Naive B cell (primary cell): Measurements from ENCODE around the gene PTPN13. TPM values are rescaled to one million over a fixed set of nuclear protein-coding genes. Genes with fewer than 3 reads are reported as not detected.

ENCODE experiments used
- ATAC-seq, 2 donors: fragments of 150-1000 bp; cut with Tn5 transposase; 2 replicates each; pipeline ENCODE4 v1.10.0; 2021; ENCODE audit warnings: low read depth in 2 of 2, mild to moderate bottlenecking in 2 of 2, moderate library complexity in 2 of 2
- DNase-seq: peaks from one replicate; pipeline ENCODE4 v3.0.0; 2022
- H3K27ac Mint-ChIP-seq, 6 donors: one replicate each; pipeline ENCODE4 v1.8.0; 2020 to 2022; ENCODE audit warnings: mild to moderate bottlenecking in 6 of 6, mixed read lengths in 6 of 6, moderate library complexity in 5 of 6, inconsistent platforms in 2 of 6
- H3K27me3 Mint-ChIP-seq, 3 donors: one replicate each; pipeline ENCODE4 v1.8.0; 2021 to 2022; ENCODE audit warnings: mixed read lengths in 3 of 3, mild to moderate bottlenecking in 1 of 3
- H3K36me3 Mint-ChIP-seq, 2 donors: one replicate each; pipeline ENCODE4 v1.8.0; 2020 to 2022; ENCODE audit warnings: mixed read lengths in 2 of 2, inconsistent platforms in 1 of 2, mild to moderate bottlenecking in 1 of 2
- H3K4me1 Mint-ChIP-seq, 3 donors: one replicate each; pipeline ENCODE4 v1.8.0; 2020 to 2022; ENCODE audit warnings: mixed read lengths in 3 of 3, inconsistent platforms in 1 of 3, mild to moderate bottlenecking in 1 of 3, moderate library complexity in 1 of 3
- H3K4me3 Mint-ChIP-seq, 8 donors: one replicate each; pipeline ENCODE4 v1.8.0; 2020 to 2022; ENCODE audit warnings: mild to moderate bottlenecking in 8 of 8, mixed read lengths in 8 of 8, moderate library complexity in 8 of 8, inconsistent platforms in 2 of 8
- H3K9me3 Mint-ChIP-seq, 7 donors: one replicate each; pipeline ENCODE4 v1.8.0; 2020 to 2022; ENCODE audit warnings: mixed read lengths in 7 of 7, mild to moderate bottlenecking in 5 of 7, inconsistent platforms in 2 of 7, moderate library complexity in 1 of 7
- polyA plus RNA-seq, 6 donors: library from polyadenylated mRNA; unstranded; fragments of 300-500 nt; fragmentation: Illumina TruSeq; gene quantifications; one replicate each; pipeline ENCODE4 v1.2.3, GENCODE V29; 2021; ENCODE audit warnings: low read depth in 6 of 6

The PTPN13 gene
- polyA plus RNA-seq, 6 donors from 2014 or later = not detected

- no peak for ATAC-seq
- no peaks in the 10 kb centered on the region for H3K4me1 Mint-ChIP-seq
- H3K9me3 Mint-ChIP-seq = peaks cover 0 to 5% (median 0%) of the 10 kb centered on the region in 7 donors
- H3K27me3 Mint-ChIP-seq = no peaks in the 10 kb centered on the region
- H3K27ac Mint-ChIP-seq = no peak overlapping the region
- DNase-seq = no peak
- no peak overlapping the region for H3K4me3 Mint-ChIP-seq
- H3K36me3 Mint-ChIP-seq = no peaks in the 10 kb centered on the region
Observed at GRCh38 chr4:86809809-86810208, 215.7 kb downstream of the PTPN13 start.

- peaks cover 1 to 4% of the 10 kb centered on the region in 2 donors for H3K36me3 Mint-ChIP-seq
Observed at GRCh38 chr4:86810847-86811246, 216.7 kb downstream of the PTPN13 start.

GRCh38 chr4:86815653-86816052 is 221.5 kb downstream of the PTPN13 start:
- DNase-seq (no peak), ATAC-seq (no peak)
- Mint-ChIP-seq H3K27ac (no peak overlapping the region), H3K9me3 (peaks cover 1 to 19% (median 15%) of the 10 kb centered on the region in 7 donors), H3K4me3 (no peak overlapping the region), H3K27me3 (no peaks in the 10 kb centered on the region), H3K4me1 (no peaks in the 10 kb centered on the region), H3K36me3 (peaks cover 4 to 8% of the 10 kb centered on the region in 2 donors)

More at GRCh38 chr4:86810847-86811246, 216.7 kb downstream of the PTPN13 start:
- DNase-seq (no peak), ATAC-seq (no peak)
- H3K27me3 Mint-ChIP-seq = no peaks in the 10 kb centered on the region
- H3K4me1 Mint-ChIP-seq = no peaks in the 10 kb centered on the region
- no peak overlapping the region for H3K4me3 Mint-ChIP-seq
- H3K9me3 Mint-ChIP-seq = peaks cover 0 to 14% (median 9%) of the 10 kb centered on the region in 7 donors
- H3K27ac Mint-ChIP-seq = no peak overlapping the region

- Mint-ChIP-seq H3K27ac (no peak overlapping the region), H3K4me3 (no peak overlapping the region), H3K9me3 (peaks cover 1 to 19% (median 15%) of the 10 kb centered on the region in 7 donors), H3K36me3 (peaks cover 4 to 8% of the 10 kb centered on the region in 2 donors), H3K4me1 (no peaks in the 10 kb centered on the region), H3K27me3 (no peaks in the 10 kb centered on the region)
- DNase-seq (no peak), ATAC-seq (no peak)
Observed at GRCh38 chr4:86816501-86817273, 222.6 kb downstream of the PTPN13 start.

DNA sequence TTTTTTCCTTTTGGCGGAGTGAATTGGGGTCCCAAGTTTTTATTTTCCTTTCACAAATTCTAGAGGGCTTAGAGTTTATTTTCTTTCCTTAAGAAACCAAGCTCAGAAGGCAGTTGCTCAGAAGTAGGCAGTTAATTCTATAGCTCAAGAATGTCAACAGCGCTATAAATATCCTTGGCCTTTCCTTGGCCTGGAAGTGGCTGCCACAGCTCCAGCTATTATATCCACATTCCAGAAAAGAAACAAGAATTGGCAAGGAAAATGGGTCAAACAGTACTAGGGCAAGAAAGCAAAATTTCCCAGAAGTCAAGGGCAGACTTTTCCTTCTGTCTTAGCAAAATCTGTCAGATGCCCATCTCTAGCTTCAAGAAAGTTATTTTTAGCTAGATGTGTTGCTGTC is 224.1 kb downstream of the PTPN13 start:
- no peak overlapping the region for H3K27ac Mint-ChIP-seq
- no peak for DNase-seq
- no peak overlapping the region for H3K4me3 Mint-ChIP-seq
- peaks cover 4 to 8% of the 10 kb centered on the region in 2 donors for H3K36me3 Mint-ChIP-seq
- ATAC-seq = no peak
- no peaks in the 10 kb centered on the region for H3K4me1 Mint-ChIP-seq
- H3K9me3 Mint-ChIP-seq = peaks cover 1 to 19% (median 14%) of the 10 kb centered on the region in 7 donors
- H3K27me3 Mint-ChIP-seq = no peaks in the 10 kb centered on the region

- peaks cover 4 to 8% of the 10 kb centered on the region in 2 donors for H3K36me3 Mint-ChIP-seq
- H3K9me3 Mint-ChIP-seq = peaks cover 1 to 19% (median 14%) of the 10 kb centered on the region in 7 donors
- no peaks in the 10 kb centered on the region for H3K27me3 Mint-ChIP-seq
- ATAC-seq = no peak
- H3K27ac Mint-ChIP-seq = no peak overlapping the region
- no peaks in the 10 kb centered on the region for H3K4me1 Mint-ChIP-seq
- no peak for DNase-seq
- H3K4me3 Mint-ChIP-seq = no peak overlapping the region
Observed at GRCh38 chr4:86818841-86819240, 224.7 kb downstream of the PTPN13 start.

DNA sequence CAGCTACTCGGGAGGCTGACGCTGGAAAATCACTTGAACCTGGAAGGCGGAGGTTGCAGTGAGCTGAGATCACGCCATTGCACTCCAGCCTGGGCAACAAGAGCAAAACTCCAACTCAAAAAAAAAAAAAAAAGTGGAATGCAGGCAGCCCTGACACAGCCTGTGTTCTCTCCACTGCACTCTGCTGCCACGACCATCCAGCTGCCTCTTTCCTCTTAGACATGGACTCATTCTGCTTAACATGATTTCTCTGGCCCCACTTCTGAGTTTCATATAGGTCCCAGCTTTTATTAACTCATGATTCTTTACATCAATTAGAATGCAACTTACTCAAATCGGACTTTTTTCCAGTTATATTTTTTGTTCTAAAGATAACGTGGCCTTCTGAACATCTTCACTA is 225.4 kb downstream of the PTPN13 start:
- no peaks in the 10 kb centered on the region for H3K27me3 Mint-ChIP-seq
- no peak overlapping the region for H3K27ac Mint-ChIP-seq
- H3K4me1 Mint-ChIP-seq = no peaks in the 10 kb centered on the region
- peaks cover 4 to 8% of the 10 kb centered on the region in 2 donors for H3K36me3 Mint-ChIP-seq
- no peak overlapping the region for H3K4me3 Mint-ChIP-seq
- peaks cover 1 to 19% (median 13%) of the 10 kb centered on the region in 7 donors for H3K9me3 Mint-ChIP-seq
- DNase-seq (no peak), ATAC-seq (no peak)

DNA sequence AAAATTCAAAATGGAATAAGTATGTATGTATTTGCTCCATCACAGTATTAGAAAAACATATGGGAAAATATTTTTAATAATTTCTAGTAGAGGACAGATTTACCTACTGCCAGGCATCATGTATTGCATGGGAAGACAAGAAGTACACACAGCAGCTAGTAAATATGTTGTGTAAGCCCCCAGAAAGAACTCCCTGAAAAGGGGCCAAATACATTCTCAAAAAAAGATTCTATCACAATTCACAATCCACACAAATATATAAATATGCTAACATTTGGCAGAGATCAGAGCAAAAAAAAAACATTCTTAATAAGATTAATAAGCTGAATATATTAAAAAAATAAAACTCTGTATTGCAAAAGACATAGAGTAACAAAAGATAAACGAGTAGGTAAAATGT is 227.0 kb downstream of the PTPN13 start:
- DNase-seq = no peak
- no peaks in the 10 kb centered on the region for H3K4me1 Mint-ChIP-seq
- H3K9me3 Mint-ChIP-seq = peaks cover 0 to 8% (median 4%) of the 10 kb centered on the region in 7 donors
- H3K4me3 Mint-ChIP-seq = no peak overlapping the region
- no peak for ATAC-seq
- peaks cover 0 to 4% of the 10 kb centered on the region in 2 donors for H3K36me3 Mint-ChIP-seq
- no peaks in the 10 kb centered on the region for H3K27me3 Mint-ChIP-seq
- no peak overlapping the region for H3K27ac Mint-ChIP-seq

GRCh38 chr4:86822136-86822535 is 228.0 kb downstream of the PTPN13 start:
- Mint-ChIP-seq H3K27me3 (no peaks in the 10 kb centered on the region), H3K9me3 (peaks cover 0 to 3% (median 0%) of the 10 kb centered on the region in 7 donors), H3K4me3 (no peak overlapping the region), H3K4me1 (no peaks in the 10 kb centered on the region), H3K27ac (peak overlapping the region in 1 of 6 donors; percentile 37), H3K36me3 (no peaks in the 10 kb centered on the region)
- DNase-seq = no peak
- no peak for ATAC-seq

DNA sequence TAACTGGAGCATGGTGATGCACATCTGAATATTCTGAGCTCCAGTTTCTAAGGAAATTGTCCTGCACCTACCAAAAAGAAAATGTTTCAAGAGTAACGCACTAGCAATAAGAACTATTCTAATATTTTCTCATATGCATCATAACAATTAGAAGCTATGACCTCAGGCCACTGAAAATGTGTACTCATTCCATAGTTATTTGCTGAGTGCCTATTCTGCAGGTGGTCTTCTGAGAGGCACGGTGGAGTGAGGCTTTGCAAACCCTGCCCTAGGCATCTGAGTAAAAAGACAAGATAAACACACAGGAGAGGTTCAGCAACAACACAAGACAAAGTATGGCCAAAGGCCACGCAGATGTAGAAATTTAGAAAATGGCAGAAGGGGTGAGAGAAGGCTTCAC is 231.4 kb downstream of the PTPN13 start:
- H3K36me3 Mint-ChIP-seq = no peaks in the 10 kb centered on the region
- no peaks in the 10 kb centered on the region for H3K9me3 Mint-ChIP-seq
- H3K4me1 Mint-ChIP-seq = no peaks in the 10 kb centered on the region
- no peaks in the 10 kb centered on the region for H3K27me3 Mint-ChIP-seq
- no peak overlapping the region for H3K27ac Mint-ChIP-seq
- no peak for DNase-seq
- no peak for ATAC-seq
- H3K4me3 Mint-ChIP-seq = no peak overlapping the region

DNA sequence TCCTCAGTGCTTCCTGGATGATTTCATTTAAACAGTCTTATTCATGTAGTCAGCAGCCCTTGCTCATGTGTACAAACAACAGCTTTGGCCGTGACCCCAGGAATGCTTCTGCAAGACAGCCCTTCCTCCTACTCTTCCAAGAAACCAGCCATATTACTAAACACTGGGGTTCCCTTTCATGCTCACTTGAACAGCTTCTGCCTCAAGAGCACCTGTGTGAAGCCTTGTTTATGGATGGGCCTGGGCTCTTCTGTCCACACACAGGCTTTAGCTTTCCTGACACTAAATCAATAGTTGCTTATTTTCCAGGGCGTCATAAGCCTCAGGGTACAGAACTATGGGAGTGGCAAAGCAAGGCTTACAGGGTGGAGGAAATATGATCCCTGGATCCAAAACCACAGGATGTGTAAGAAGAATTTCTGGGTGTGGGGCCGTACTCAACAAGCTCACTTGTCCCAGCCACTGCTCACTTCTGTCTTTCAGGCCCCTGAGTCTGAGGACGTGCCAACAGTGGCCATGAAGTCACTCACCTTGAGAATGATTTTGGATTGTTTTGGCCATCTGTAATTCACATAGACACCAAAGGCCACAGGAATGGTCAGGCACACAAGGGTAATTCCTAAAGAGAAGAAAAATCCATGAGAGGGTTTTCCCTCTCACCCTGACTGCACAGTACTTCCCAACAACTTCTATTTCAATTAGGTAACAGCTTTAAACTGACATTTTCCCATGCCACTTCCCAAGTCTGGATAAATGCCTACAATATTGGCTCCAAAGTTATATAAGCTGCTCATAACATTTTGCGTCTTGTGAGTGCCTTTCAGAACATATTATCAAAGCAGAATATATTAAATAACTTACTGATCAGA is 237.4 kb downstream of the PTPN13 start:
- no peak for DNase-seq
- Mint-ChIP-seq H3K27me3 (no peaks in the 10 kb centered on the region), H3K36me3 (no peaks in the 10 kb centered on the region), H3K4me3 (no peak overlapping the region), H3K27ac (no peak overlapping the region), H3K4me1 (no peaks in the 10 kb centered on the region), H3K9me3 (no peaks in the 10 kb centered on the region)
- ATAC-seq = no peak

- no peaks in the 10 kb centered on the region for H3K4me1 Mint-ChIP-seq
- ATAC-seq (no peak), DNase-seq (no peak)
- H3K36me3 Mint-ChIP-seq = no peaks in the 10 kb centered on the region
- H3K4me3 Mint-ChIP-seq = peak overlapping the region in 1 of 8 donors; percentile 6
- H3K27ac Mint-ChIP-seq = no peak overlapping the region
- H3K9me3 Mint-ChIP-seq = no peaks in the 10 kb centered on the region
- H3K27me3 Mint-ChIP-seq = peaks cover 0 to 5% (median 0%) of the 10 kb centered on the region in 3 donors
Observed at GRCh38 chr4:86833615-86834014, 239.5 kb downstream of the PTPN13 start.

GRCh38 chr4:86834901-86835300 is 240.8 kb downstream of the PTPN13 start:
- Mint-ChIP-seq H3K4me1 (no peaks in the 10 kb centered on the region), H3K4me3 (no peak overlapping the region), H3K27me3 (peaks cover 0 to 5% (median 0%) of the 10 kb centered on the region in 3 donors), H3K9me3 (no peaks in the 10 kb centered on the region), H3K27ac (no peak overlapping the region), H3K36me3 (no peaks in the 10 kb centered on the region)
- no peak for DNase-seq
- no peak for ATAC-seq

DNA sequence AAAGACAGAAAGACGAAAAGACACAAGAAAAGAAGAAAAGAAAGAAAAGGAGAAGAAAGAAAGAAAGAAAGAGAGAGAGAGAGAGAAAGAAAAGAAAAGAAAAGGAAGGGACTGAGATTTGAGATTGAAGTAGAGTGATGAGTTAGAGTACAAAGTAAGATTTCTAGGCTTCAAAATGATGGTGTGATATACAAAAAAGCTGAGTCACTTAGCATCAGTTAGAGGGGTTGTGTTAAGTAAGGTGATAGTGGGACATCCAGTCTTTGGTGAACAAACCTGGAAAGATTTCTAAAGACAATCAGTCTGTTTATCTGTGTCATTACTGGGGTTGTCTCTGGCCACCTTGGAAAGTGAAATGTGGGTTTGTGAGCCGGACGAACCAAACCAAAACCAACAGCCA is 241.6 kb downstream of the PTPN13 start:
- Mint-ChIP-seq H3K27ac (no peak overlapping the region), H3K27me3 (peaks cover 0 to 5% (median 0%) of the 10 kb centered on the region in 3 donors), H3K36me3 (no peaks in the 10 kb centered on the region), H3K9me3 (no peaks in the 10 kb centered on the region), H3K4me1 (no peaks in the 10 kb centered on the region), H3K4me3 (no peak overlapping the region)
- ATAC-seq (no peak), DNase-seq (no peak)
